Hepatocyte (in vitro differentiated cells): ENCODE measurements around the gene GLB1L2. TPM values are rescaled to one million over a fixed set of nuclear protein-coding genes. Genes with fewer than 3 reads are reported as not detected.
"Not testable (repeated sequence)": the region's sequence is repeated elsewhere in the genome, so short reads cannot be mapped to it uniquely, and the experiment has no call there.

Experiments
- DNase-seq: peaks from one replicate; pipeline ENCODE4 v3.0.0-alpha.2; 2016; ENCODE audit warnings: low spot score
- H2AFZ ChIP-seq: fragments of 200-600 bp; sonication (generic); 2 replicates; pipeline ENCODE4 v1.6.0; 2016; ENCODE audit warnings: antibody characterized with exemption, mild to moderate bottlenecking
- H3K27ac ChIP-seq: fragments of 200-600 bp; sonication (generic); 2 replicates; pipeline ENCODE4 v1.5.1; 2016; ENCODE audit warnings: mild to moderate bottlenecking
- H3K27me3 ChIP-seq: fragments of 200-600 bp; sonication (generic); 2 replicates; pipeline ENCODE4 v1.6.1; 2016
- H3K36me3 ChIP-seq: fragments of 200-600 bp; sonication (generic); replicated peaks from 2 replicates; pipeline ENCODE4 v1.5.1; 2016; ENCODE audit warnings: low read depth; ENCODE audit not compliant: insufficient read depth
- H3K4me1 ChIP-seq: fragments of 200-600 bp; sonication (generic); 2 replicates; pipeline ENCODE4 v1.5.1; 2016; ENCODE audit warnings: mild to moderate bottlenecking, moderate library complexity; ENCODE audit not compliant: insufficient read depth
- H3K4me2 ChIP-seq: fragments of 200-600 bp; sonication (generic); 2 replicates; pipeline ENCODE4 v1.6.0; 2016
- H3K4me3 ChIP-seq: fragments of 200-600 bp; sonication (generic); 2 replicates; pipeline ENCODE4 v1.5.1; 2016; ENCODE audit warnings: mild to moderate bottlenecking
- H3K79me2 ChIP-seq: fragments of 200-600 bp; sonication (generic); 2 replicates; pipeline ENCODE4 v1.6.0; 2017; ENCODE audit warnings: mild to moderate bottlenecking
- H3K9me2 ChIP-seq: fragments of 200-600 bp; sonication (generic); replicated peaks from 2 replicates; pipeline ENCODE4 v1.6.0; 2017; ENCODE audit warnings: mild to moderate bottlenecking; ENCODE audit not compliant: insufficient read depth
- H3K9me3 ChIP-seq: fragments of 200-600 bp; sonication (generic); 2 replicates; pipeline ENCODE4 v1.5.1; 2016; ENCODE audit warnings: low read depth, mild to moderate bottlenecking
- H4K20me1 ChIP-seq: fragments of 200-600 bp; sonication (generic); 2 replicates; pipeline ENCODE4 v1.6.0; 2016; ENCODE audit warnings: mild to moderate bottlenecking; ENCODE audit not compliant: insufficient read depth, poor library complexity, severe bottlenecking
- EZH2 ChIP-seq: fragments of 200-600 bp; sonication (generic); IDR thresholded peaks from 2 replicates; pipeline ENCODE4 v1.6.1; 2016; ENCODE audit warnings: antibody characterized with exemption, mild to moderate bottlenecking, borderline replicate concordance
- EZH2phosphoT487 ChIP-seq: fragments of 200-600 bp; sonication (generic); IDR thresholded peaks from one replicate; pipeline ENCODE4 v1.6.1; 2018; ENCODE audit warnings: antibody characterized with exemption, mild to moderate bottlenecking, low read depth, moderate library complexity; ENCODE audit not compliant: unreplicated experiment, severe bottlenecking
- WGBS: methylation state at CpG from one replicate; pipeline ENCODE4 v1.1.6; 2016; ENCODE audit warnings: low lambda C conversion rate; ENCODE audit errors: missing lambda C conversion rate; 5-methylcytosine and 5-hydroxymethylcytosine counted together
- polyA plus RNA-seq: library from polyadenylated mRNA; unstranded; fragments of >200 nt; fragmentation: Nextera tagmentation; extraction: Ambion mirVana; gene quantifications from 2 replicates; pipeline ENCODE4 v1.2.1, GENCODE V29; 2016
- total RNA-seq: library from RNA; depleted of rRNA; stranded (reverse); fragments of >200 nt; gene quantifications from 2 replicates; pipeline ENCODE4 v1.2.3, GENCODE V29; 2014
- TF ChIP-seq, protein P1 (sequence below): fragments of 200-600 bp; sonication (generic); IDR thresholded peaks from 2 replicates; pipeline ENCODE4 v1.5.1; 2016; ENCODE audit warnings: antibody characterized with exemption, mild to moderate bottlenecking; ENCODE audit not compliant: poor library complexity

Gene GLB1L2
- total and polyA plus RNA-seq, 2 experiments from 2014 or later, result 3.3 to 3.7 TPM

DNA sequence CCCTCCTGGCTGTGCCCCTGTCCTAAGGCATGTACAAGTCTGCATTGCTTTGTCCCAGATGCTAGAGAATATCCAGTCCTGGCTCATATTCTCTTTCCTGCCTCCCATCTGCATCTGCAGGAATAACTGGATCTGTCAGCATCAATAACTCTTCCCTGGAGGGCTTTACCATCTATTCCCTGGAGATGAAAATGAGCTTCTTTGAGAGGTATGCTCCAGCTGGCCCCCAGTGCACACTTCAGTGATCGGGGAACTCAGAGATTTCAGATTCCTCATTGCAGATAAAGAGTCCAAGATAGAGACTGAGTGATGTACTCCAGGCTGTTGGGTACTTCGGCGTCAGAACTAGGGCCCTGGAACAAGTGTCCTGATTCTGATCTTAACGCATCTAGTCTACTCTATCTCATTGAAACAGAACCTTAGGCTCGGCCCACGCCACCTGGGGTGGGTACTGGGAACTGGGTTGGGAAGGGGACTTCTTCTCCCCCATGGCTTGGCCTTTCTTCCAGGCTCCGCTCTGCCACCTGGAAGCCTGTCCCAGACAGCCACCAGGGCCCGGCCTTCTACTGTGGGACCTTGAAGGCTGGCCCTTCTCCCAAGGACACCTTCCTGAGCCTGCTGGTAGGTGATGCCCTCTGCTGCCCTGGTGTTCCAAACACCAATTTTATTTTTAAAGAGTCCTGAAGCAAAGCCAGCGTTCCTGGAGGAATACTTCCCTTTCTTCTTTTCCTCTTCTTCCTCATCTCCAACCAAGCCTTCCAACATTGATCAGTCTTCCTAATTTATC is 17.8 kb upstream of the GLB1L2 start:
- TF ChIP-seq EZH2 (no peak), EZH2phosphoT487 (no peak)
- TF ChIP-seq, protein P1, sequence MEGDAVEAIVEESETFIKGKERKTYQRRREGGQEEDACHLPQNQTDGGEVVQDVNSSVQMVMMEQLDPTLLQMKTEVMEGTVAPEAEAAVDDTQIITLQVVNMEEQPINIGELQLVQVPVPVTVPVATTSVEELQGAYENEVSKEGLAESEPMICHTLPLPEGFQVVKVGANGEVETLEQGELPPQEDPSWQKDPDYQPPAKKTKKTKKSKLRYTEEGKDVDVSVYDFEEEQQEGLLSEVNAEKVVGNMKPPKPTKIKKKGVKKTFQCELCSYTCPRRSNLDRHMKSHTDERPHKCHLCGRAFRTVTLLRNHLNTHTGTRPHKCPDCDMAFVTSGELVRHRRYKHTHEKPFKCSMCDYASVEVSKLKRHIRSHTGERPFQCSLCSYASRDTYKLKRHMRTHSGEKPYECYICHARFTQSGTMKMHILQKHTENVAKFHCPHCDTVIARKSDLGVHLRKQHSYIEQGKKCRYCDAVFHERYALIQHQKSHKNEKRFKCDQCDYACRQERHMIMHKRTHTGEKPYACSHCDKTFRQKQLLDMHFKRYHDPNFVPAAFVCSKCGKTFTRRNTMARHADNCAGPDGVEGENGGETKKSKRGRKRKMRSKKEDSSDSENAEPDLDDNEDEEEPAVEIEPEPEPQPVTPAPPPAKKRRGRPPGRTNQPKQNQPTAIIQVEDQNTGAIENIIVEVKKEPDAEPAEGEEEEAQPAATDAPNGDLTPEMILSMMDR, result no peak
- WGBS, result 83% methylated on average over 9 of the region's 9 CpGs
- Histone ChIP-seq H3K79me2 (no peaks in the 10 kb centered on the region), H3K4me2 (no peak overlapping the region), H3K9me3 (no peaks in the 10 kb centered on the region), H2AFZ (no peak overlapping the region), H3K27me3 (no peaks in the 10 kb centered on the region), H3K27ac (no peak overlapping the region), H3K4me1 (no peaks in the 10 kb centered on the region), H3K4me3 (no peak overlapping the region), H3K36me3 (no peaks in the 10 kb centered on the region), H3K9me2 (no peaks in the 10 kb centered on the region), H4K20me1 (no peaks in the 10 kb centered on the region)
- DNase-seq, result no peak

DNA sequence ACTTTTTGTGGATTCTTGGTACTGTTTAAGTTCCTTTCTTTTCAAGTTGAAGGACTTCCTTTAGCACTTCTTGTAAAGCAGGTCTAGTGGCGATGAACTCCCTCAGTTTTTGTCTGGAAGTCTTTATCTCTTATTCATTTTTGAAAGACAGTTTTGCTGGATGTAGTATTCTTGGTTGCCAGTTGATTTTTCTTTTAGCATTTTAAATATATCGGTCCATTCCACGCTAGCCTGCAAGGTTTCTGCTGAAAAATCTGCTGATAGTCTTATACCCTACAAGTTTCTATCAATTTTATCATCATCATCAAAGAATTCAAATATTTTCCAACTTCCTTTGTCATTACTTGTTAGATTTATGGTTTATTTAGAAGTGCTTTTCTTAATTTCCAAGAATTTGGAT is 14.7 kb upstream of the GLB1L2 start:
- no peak overlapping the region for H3K4me2 ChIP-seq
- H4K20me1 ChIP-seq, result no peaks in the 10 kb centered on the region
- no peak overlapping the region for H3K4me3 ChIP-seq
- no peaks in the 10 kb centered on the region for H3K79me2 ChIP-seq
- WGBS, result 92% methylated on average over 3 of the region's 3 CpGs
- no peak overlapping the region for H3K27ac ChIP-seq
- no peaks in the 10 kb centered on the region for H3K9me2 ChIP-seq
- H3K36me3 ChIP-seq, result no peaks in the 10 kb centered on the region
- TF ChIP-seq EZH2 (no peak), EZH2phosphoT487 (no peak)
- TF ChIP-seq, protein P1, result no peak
- H3K27me3 ChIP-seq, result no peaks in the 10 kb centered on the region
- H2AFZ ChIP-seq, result no peak overlapping the region
- H3K4me1 ChIP-seq, result no peaks in the 10 kb centered on the region
- DNase-seq, result no peak
- no peaks in the 10 kb centered on the region for H3K9me3 ChIP-seq

DNA sequence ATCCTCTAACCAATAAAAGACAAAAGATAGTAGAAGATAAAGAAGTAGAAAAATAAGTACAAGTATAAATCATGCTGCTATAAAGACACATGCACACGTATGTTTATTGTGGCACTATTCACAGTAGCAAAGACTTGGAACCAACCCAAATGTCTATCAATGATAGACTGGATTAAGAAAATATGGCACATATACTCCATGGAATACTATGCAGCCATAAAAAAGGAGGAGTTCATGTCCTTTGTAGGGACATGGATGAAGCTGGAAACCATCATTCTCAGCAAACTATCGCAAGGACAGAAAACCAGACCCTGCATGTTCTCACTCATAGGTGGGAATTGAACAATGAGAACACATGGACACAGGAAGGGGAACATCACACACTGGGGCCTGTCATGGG is 10.4 kb upstream of the GLB1L2 start:
- H4K20me1 ChIP-seq, H2AFZ ChIP-seq, H3K36me3 ChIP-seq, H3K27ac ChIP-seq, H3K27me3 ChIP-seq, H3K79me2 ChIP-seq, DNase-seq, H3K9me2 ChIP-seq, H3K9me3 ChIP-seq, H3K4me3 ChIP-seq, H3K4me2 ChIP-seq, H3K4me1 ChIP-seq: not testable (repeated sequence)
- 91% methylated on average over 2 of the region's 2 CpGs for WGBS

DNA sequence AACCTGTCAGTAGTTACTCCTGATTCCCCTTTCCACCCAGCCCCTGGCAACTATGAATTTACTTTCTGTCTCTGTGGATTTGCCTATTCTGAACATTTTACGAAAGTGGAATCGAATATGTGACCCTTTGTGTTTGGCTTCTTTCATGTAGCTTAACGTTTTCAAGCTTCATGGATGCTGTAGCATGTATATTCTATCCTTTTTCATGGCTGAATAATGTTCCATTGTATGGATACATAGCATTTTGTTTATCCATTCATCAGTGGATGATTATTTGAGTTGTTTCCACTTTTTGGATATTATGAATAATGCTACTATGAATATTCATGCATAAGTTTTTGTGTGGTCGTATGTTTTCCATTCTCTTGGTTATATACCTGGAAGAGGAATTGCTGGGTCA is 9.2 kb upstream of the GLB1L2 start:
- H3K27ac ChIP-seq, result no peak overlapping the region
- no peak overlapping the region for H3K4me3 ChIP-seq
- H3K4me2 ChIP-seq, result no peak overlapping the region
- H3K36me3 ChIP-seq, result no peaks in the 10 kb centered on the region
- no peaks in the 10 kb centered on the region for H3K4me1 ChIP-seq
- DNase-seq, result no peak
- no peaks in the 10 kb centered on the region for H3K79me2 ChIP-seq
- WGBS, result 84% methylated on average over 4 of the region's 4 CpGs
- TF ChIP-seq EZH2phosphoT487, result no peak
- TF ChIP-seq EZH2, result no peak
- TF ChIP-seq, protein P1, result no peak
- no peaks in the 10 kb centered on the region for H3K9me3 ChIP-seq
- no peaks in the 10 kb centered on the region for H3K9me2 ChIP-seq
- H2AFZ ChIP-seq, result no peak overlapping the region
- no peaks in the 10 kb centered on the region for H3K27me3 ChIP-seq
- H4K20me1 ChIP-seq, result no peaks in the 10 kb centered on the region
